Measurements from ENCODE around the gene PSMB5.
"Not testable (repeated sequence)": the region's sequence is repeated elsewhere in the genome, so short reads cannot be mapped to it uniquely, and the experiment has no call there.

Gene PSMB5

GRCh38 chr14:23043145-23043544 lies 8.4 kb upstream of the PSMB5 start:
- DNase-seq: no peak

GRCh38 chr14:23042162-23042965 lies 7.7 kb upstream of the PSMB5 start, which contains the start of gene PSMB11:
PSMB11 (plus strand) TSS chr14:23042212; CDS start chr14:23042226, 14 bp downstream.
- no peak for DNase-seq

- DNase-seq: no peak
Observed at GRCh38 chr14:23041729-23042128, 7.0 kb upstream of the PSMB5 start.

DNA sequence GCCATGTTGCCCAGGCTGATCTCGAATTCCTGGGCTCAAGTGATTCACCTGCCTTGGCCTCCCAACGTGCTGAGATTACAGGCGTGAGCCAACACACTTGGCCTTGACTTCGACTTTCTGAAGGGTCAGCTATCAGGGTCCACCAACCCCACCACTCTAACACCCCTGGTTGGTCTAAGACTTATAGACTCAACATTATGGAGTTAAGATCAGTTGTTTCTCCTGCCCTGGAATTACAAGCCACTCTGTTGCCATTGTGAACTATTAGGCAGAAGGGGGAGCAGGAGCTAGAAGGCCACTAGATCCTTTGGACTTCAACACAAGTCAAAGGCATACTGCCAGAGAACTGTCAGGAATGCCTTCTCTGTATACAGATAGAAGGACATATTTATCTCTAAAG lies 5.4 kb upstream of the PSMB5 start:
- no peak for DNase-seq

DNA sequence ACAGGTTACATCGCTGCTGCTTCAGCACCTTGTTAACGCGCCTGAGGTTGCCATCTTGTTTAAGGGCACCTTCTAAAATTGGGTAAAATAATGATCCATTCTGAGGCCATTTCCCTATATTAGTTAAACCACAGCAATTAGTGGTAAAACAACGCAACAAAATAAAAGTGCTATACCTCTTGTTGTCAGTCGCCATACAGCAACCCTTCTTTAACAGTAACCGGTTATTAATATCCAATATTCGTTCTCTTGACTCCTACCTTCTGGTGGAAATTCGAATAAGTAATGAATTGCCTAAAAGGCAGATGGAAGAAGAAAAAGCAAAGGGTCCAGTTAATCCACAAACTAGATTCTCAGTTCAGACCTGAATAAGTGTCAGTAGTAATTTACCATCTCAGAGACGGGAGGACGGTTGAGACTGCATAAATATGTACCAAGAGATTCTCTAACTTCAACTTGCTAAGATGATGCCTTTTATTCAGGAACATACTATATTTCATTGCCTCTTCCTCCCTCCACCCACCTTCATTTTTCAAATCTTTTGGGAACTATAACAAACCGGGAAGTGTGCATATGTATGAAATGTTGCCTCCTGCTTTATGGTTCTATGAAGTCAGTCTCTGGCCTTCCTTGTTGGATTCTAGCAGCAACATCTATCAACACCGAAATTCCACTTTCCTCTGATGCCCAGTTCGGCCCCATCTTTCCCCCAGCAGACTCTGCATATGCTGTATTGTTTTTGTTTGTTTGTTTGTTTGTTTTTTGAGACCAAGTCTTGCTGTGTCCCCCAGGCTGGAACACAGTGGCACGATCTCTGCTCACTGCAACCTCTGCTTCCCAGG lies 824 bp upstream of the PSMB5 start:
- no peak for DNase-seq

GRCh38 chr14:23033801-23034497 lies 751 bp downstream of the PSMB5 start:
- DNase-seq: no peak

DNA sequence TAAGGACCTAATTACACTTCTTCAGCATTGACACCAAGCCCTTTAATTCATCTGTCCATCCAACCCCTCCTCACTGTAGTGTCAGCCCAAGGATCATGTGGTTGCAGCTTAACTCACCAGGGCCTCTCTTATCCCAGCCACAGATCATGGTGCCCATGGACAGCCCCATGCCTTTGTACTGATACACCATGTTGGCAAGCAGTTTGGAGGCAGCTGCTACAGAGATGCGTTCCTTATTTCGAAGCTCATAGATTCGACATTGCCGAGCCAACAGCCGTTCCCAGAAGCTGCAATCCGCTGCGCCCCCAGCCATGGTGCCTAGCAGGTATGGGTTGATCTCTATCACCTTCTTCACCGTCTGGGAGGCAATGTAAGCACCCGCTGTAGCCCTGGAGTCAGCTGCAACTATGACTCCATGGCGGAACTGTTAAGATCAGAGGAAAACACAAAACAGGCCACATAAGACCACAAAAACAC lies 1.4 kb downstream of the PSMB5 start:
- no peak for DNase-seq

DNA sequence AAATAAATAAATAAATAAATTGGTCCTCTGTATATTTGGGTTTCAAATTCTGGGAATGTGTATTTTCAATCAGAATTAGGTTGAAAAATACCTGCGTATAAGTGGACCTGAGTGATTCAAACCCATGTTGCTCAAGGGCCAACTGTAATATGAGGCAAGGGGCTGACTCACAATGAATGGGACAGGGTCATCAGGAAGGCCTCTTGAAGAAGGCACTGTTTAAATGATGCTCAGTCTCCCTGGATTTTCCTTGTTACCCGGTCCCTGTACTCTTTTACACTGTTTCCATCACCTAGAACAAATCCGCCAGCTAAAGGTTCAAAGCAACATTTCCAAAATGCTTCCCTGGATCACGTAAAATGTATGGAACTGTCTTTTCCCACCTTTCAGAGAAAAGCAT lies 3.8 kb downstream of the PSMB5 start:
- DNase-seq: no peak

DNA sequence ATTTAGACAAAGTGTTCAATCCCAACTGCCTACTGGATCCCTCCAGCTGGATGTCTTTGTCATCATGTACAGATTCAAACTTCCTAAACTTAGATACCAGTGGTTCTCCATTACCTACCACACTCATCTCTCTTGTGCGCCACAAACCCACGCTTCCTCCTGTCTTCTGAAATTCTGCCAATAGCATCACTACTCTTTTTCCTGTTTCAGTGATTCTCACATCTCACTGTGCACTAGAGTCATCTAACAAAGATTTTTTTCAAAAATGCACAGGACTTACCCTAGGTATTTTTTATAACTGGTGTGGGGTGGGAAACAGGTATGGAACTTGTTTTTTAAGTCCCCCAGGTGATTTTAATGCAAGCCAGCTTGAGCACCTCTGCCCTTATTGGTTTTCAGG lies 5.9 kb downstream of the PSMB5 start:
- DNase-seq: no peak

GRCh38 chr14:23025151-23025814 lies 9.4 kb downstream of the PSMB5 start:
- no peak for DNase-seq

GRCh38 chr14:23024612-23025075 lies 10.1 kb downstream of the PSMB5 start:
- no peak for DNase-seq

- DNase-seq: no peak
Observed at GRCh38 chr14:23023795-23024152, 10.9 kb downstream of the PSMB5 start.

GRCh38 chr14:23023022-23023794 lies 11.5 kb downstream of the PSMB5 start:
- DNase-seq: no peak

DNA sequence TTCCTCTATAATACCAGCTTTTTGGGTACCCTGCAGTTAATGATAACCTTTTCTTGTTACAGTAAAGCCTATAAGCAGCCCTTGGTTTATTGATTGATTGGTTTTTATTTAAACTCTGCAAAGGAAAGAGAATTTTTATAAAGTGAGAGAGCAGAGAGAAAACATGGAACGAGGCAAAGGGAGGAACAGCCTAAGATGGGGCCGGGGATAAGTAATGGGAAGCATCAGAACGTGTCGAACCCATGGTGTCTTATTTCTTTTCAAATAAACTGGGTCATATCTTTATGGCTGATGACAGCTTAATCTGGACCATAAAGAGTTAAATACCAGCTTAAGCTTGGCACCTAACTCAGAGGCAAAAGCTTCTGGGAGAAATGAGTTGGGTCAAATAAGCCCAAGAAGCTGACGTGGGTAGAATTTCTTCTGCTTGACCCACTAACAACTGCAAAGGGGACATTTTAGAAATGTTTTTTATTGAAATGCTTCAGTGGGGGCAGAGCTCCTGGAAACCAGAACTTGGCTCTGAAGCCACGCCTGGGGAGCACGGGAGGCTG lies 12.7 kb downstream of the PSMB5 start:
- DNase-seq: no peak

GRCh38 chr14:23021434-23021833 lies 13.3 kb downstream of the PSMB5 start:
- DNase-seq: no peak

DNA sequence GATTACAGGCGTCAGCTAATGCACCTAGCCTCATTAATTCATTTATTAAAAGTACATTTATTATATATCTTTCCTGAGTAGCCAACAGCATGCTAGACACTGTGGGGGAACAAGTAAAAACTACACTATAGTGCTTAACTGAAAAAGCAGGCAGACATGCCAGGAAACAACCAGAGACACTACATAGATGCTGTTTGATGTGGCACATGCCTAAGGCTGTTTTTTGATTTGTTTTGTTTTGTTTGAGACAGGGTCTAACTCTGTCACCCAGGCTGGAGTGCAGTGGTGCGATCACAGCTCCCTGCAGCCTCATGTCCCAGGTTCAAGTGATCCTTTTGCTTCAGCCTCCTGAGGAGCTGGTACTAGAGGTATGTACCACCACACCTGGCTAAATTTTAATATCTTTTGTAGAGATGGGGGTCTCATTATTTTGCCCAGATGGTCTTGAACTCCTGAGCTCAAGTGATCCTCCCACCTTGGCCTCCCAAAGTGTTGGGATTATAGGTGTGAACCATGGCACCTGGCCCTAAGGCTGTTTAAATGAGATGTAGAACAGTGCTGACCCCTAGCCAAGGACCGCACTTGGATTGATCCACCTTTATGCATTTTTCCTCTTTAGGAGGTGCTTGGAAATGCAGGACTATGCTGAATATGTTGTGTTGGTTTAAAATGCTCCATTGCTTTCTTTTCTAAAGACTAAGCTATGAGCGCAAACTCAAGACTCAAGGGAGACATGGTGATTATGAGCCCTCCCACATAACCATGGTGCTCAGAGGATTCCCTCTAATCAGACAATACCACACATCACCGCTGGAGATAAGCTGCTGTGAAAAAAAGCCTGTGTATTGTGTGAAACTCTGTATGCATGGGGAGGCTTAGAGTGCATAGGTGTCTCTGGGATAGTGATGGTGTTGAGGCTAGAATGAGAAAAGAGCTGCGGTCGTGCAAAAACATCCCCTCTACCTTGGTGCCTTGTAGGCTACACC lies 14.3 kb downstream of the PSMB5 start:
- no peak for DNase-seq

DNA sequence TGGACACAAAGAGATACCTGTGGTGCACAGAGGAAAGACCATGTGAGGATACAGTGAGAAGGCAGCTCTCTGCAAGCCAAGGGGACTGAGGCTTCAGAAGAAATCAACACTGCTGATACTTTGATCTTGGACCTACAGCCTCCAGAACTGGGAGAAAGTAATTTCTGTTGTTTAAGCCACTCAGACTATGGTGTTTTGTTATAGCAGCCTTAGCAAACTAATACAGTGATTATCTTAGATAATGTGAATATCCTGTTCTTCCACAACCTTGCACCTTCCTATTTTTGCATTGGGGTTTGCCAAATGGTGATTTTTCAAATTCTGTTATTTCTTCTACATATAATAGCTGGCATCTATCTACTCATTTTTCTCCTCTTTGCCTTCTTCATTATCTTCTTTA lies 16.6 kb downstream of the PSMB5 start:
- no peak for DNase-seq

- DNase-seq: no peak
Observed at GRCh38 chr14:23017091-23017490, 17.6 kb downstream of the PSMB5 start.

GRCh38 chr14:23015618-23016017 lies 19.1 kb downstream of the PSMB5 start:
- DNase-seq: no peak

GRCh38 chr14:23013749-23014054 lies 21.0 kb downstream of the PSMB5 start:
- not testable (repeated sequence) for DNase-seq
